ENCODE data around the gene WDR62. TPM values are rescaled to one million over a fixed set of nuclear protein-coding genes. Genes with fewer than 3 reads are reported as not detected.

The WDR62 gene
- total RNA-seq = 12.2 and 12.9 TPM in 2 replicates

GRCh38 chr19:36054733-36055686, at the start of gene WDR62:
TSS of gene WDR62 (plus strand) at chr19:36054897. CDS start at chr19:36054972, 75 bp downstream.

GRCh38 chr19:36008336-36008978, 46.2 kb upstream of the WDR62 start, which contains the start of gene SYNE4:
TSS of gene SYNE4 (minus strand) at chr19:36008813. CDS start at chr19:36008681, 132 bp downstream.

GRCh38 chr19:36014012-36014924, 40.4 kb upstream of the WDR62 start, which contains the start of gene ALKBH6:
TSS of gene ALKBH6 (minus strand) at chr19:36014213. CDS start at chr19:36013397, 816 bp downstream.

GRCh38 chr19:36032251-36033104, 22.2 kb upstream of the WDR62 start, which contains the start of gene CLIP3:
TSS of gene CLIP3 (minus strand) at chr19:36032873. CDS start at chr19:36032357, 516 bp downstream.

GRCh38 chr19:36054119-36054732, 471 bp upstream of the WDR62 start, which contains the start of gene THAP8:
TSS of gene THAP8 (minus strand) at chr19:36054285. CDS start at chr19:36054217, 68 bp downstream.

GRCh38 chr19:36110487-36111199, 55.9 kb downstream of the WDR62 start, which contains the start of gene OVOL3:
TSS of gene OVOL3 (plus strand) at chr19:36111143. CDS start at chr19:36111203, 60 bp downstream.

GRCh38 chr19:36114721-36115452, 60.2 kb downstream of the WDR62 start, which contains the start of gene POLR2I:
TSS of gene POLR2I (minus strand) at chr19:36114875. CDS start at chr19:36114856, 19 bp downstream.

GRCh38 chr19:36115453-36116343, 61.0 kb downstream of the WDR62 start, which contains the start of gene TBCB:
TSS of gene TBCB (plus strand) at chr19:36115468. CDS start at chr19:36115561, 93 bp downstream.

GRCh38 chr19:36139473-36140303, 85.0 kb downstream of the WDR62 start, which contains the start of gene CAPNS1:
TSS of gene CAPNS1 (plus strand) at chr19:36140066. CDS start at chr19:36141012, 946 bp downstream.

GRCh38 chr19:36152352-36153091, 97.8 kb downstream of the WDR62 start, which contains the start of gene COX7A1:
TSS of gene COX7A1 (minus strand) at chr19:36152447. CDS start at chr19:36152407, 40 bp downstream.

Other genes with a start within 250 kb of the WDR62 start
- not detected in 2 replicates for gene PRODH2, start 242.1 kb upstream of the WDR62 start, total RNA-seq
- not detected in 2 replicates for gene NPHS1, start 202.4 kb upstream of the WDR62 start, total RNA-seq
- under 0.01 TPM in 2 replicates for gene KIRREL2, start 198.0 kb upstream of the WDR62 start, total RNA-seq
- gene APLP1, start 186.3 kb upstream of the WDR62 start, total RNA-seq = 2.4 and 5.9 TPM in 2 replicates
- 3.0 and 3.4 TPM in 2 replicates for gene NFKBID, start 154.4 kb upstream of the WDR62 start, total RNA-seq
- not detected in 2 replicates for gene HCST, start 152.4 kb upstream of the WDR62 start, total RNA-seq
- gene TYROBP, start 146.6 kb upstream of the WDR62 start, total RNA-seq = not detected in 2 replicates
- 3.9 and 6.1 TPM in 2 replicates for gene LRFN3, start 118.5 kb upstream of the WDR62 start, total RNA-seq
- 20.0 and 20.5 TPM in 2 replicates for gene SDHAF1, start 59.7 kb upstream of the WDR62 start, total RNA-seq
- 0.15 and 0.17 TPM in 2 replicates for gene SYNE4, start 46.1 kb upstream of the WDR62 start, total RNA-seq
- 23.7 and 29.6 TPM in 2 replicates for gene ALKBH6, start 40.7 kb upstream of the WDR62 start, total RNA-seq
- gene CLIP3, start 22.0 kb upstream of the WDR62 start, total RNA-seq = 5.5 and 6.7 TPM in 2 replicates
- gene THAP8, start 612 bp upstream of the WDR62 start, total RNA-seq = 7.6 and 7.7 TPM in 2 replicates
- gene OVOL3, start 56.2 kb downstream of the WDR62 start, total RNA-seq = not detected in 2 replicates
- gene POLR2I, start 60.0 kb downstream of the WDR62 start, total RNA-seq = 74.6 and 100 TPM in 2 replicates
- gene TBCB, start 60.6 kb downstream of the WDR62 start, total RNA-seq = 422 and 426 TPM in 2 replicates
- gene CAPNS1, start 85.2 kb downstream of the WDR62 start, total RNA-seq = 402 and 424 TPM in 2 replicates
- 6.6 and 13.5 TPM in 2 replicates for gene COX7A1, start 97.5 kb downstream of the WDR62 start, total RNA-seq
- gene ZNF565, start 159.8 kb downstream of the WDR62 start, total RNA-seq = 1.7 and 1.9 TPM in 2 replicates
- gene ZNF146, start 160.2 kb downstream of the WDR62 start, total RNA-seq = 50.8 and 67.6 TPM in 2 replicates